ENCODE data around the gene TBCK.

The TBCK gene

GRCh38 chr4:106104276-106104675 is 211.7 kb downstream of the TBCK start:
- Histone ChIP-seq H3K9me3 (ENCODE audit: low read depth, low read length) (no peaks in the 10 kb centered on the region), H3K27ac (no peak overlapping the region), H3K4me3 (no peak overlapping the region), H3K36me3 (ENCODE audit: insufficient read depth, low read length) (no peaks in the 10 kb centered on the region), H3K9ac (ENCODE audit: insufficient read length) (no peak overlapping the region)
- DNase-seq (ENCODE audit: low read depth, low spot score), result no peak
- TF ChIP-seq POLR2AphosphoS5 (IDR thresholded peaks at IDR 0.05; ENCODE audit: borderline replicate concordance, low read depth, low read length) (no peak), FOXP2 (optimal IDR thresholded peaks at IDR 0.05; ENCODE audit: control extremely low read depth, extremely low read length, insufficient read depth) (no peak), EZH2 (IDR thresholded peaks at IDR 0.05) (no peak)

DNA sequence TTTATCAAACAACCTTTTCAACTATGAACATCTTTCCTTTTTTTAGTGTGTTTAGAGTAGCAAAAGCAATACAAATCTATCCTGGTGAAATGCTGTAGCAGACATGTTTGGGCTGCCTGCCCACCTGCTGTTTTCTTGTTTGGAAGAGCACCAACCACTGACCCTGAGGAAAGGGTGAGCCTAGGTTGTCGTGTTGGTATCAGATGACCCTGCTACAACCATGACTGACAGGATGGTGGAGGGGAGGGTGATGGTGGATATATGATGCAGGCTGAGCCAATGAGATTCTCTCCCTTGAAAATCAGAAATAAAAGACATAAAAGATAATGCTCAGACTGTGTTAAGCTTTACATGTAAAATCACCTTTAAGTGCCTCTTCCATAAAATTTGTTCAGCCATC is 219.6 kb downstream of the TBCK start:
- no peak overlapping the region for H3K9ac ChIP-seq (ENCODE audit: insufficient read length)
- H3K36me3 ChIP-seq (ENCODE audit: insufficient read depth, low read length), result no peaks in the 10 kb centered on the region
- H3K9me3 ChIP-seq (ENCODE audit: low read depth, low read length), result no peaks in the 10 kb centered on the region
- TF ChIP-seq POLR2AphosphoS5 (IDR thresholded peaks at IDR 0.05; ENCODE audit: borderline replicate concordance, low read depth, low read length) (no peak), EZH2 (IDR thresholded peaks at IDR 0.05) (no peak), FOXP2 (optimal IDR thresholded peaks at IDR 0.05; ENCODE audit: control extremely low read depth, extremely low read length, insufficient read depth) (no peak)
- DNase-seq (ENCODE audit: low read depth, low spot score), result no peak
- no peak overlapping the region for H3K4me3 ChIP-seq
- no peak overlapping the region for H3K27ac ChIP-seq

GRCh38 chr4:106095408-106095807 is 220.6 kb downstream of the TBCK start:
- no peak overlapping the region for H3K4me3 ChIP-seq
- H3K9me3 ChIP-seq (ENCODE audit: low read depth, low read length), result peaks cover 5% of the 10 kb centered on the region; the same call in 1 of the 2 replicates
- no peak for DNase-seq (ENCODE audit: low read depth, low spot score)
- no peak overlapping the region for H3K9ac ChIP-seq (ENCODE audit: insufficient read length)
- no peak for TF ChIP-seq POLR2AphosphoS5 (IDR thresholded peaks at IDR 0.05; ENCODE audit: borderline replicate concordance, low read depth, low read length)
- H3K36me3 ChIP-seq (ENCODE audit: insufficient read depth, low read length), result 0 out of 2 replicates have a peak, but pooled peaks cover 4% of the 10 kb centered on the region
- no peak overlapping the region for H3K27ac ChIP-seq

DNA sequence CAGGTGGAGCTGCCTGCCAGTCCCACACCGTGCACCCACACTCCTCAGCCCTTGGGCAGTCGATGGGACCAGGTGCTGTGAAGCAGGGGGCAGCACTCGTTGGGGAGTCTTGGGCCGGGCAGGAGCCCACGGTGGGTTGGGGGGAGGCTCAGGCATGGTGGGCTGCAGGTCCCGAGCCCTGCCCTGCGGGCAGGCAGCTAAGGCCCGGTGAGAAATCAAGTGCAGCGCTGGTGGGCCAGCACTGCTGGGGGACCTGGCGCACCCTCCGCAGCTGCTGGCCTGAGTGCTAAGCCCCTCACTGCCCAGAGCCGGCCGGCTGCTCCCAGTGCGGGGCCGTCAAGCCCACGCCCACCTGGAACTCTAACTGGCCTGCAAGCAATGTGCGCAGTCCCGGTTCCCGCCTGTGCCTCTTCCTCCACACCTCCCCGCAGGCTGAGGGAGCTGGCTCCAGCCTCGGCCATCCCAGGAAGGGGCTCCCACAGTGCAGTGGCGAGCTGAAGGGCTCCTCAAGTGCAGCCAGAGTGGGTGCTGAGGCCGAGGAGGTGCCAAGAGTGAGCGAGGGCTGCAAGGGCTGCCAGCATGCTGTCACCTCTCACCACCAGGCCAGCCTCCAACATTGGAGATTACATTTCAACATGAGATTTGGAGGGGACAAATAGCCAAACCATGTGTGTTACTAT is 223.5 kb downstream of the TBCK start:
- DNase-seq (ENCODE audit: low read depth, low spot score), result no peak
- no peak overlapping the region for H3K9ac ChIP-seq (ENCODE audit: insufficient read length)
- TF ChIP-seq POLR2AphosphoS5 (IDR thresholded peaks at IDR 0.05; ENCODE audit: borderline replicate concordance, low read depth, low read length), result no peak
- TF ChIP-seq FOXP2 (optimal IDR thresholded peaks at IDR 0.05; ENCODE audit: control extremely low read depth, extremely low read length, insufficient read depth), result no peak
- TF ChIP-seq EZH2 (IDR thresholded peaks at IDR 0.05), result no peak
- no peak overlapping the region for H3K4me3 ChIP-seq
- 0 out of 2 replicates have a peak, but pooled peaks cover 4% of the 10 kb centered on the region for H3K36me3 ChIP-seq (ENCODE audit: insufficient read depth, low read length)
- no peak overlapping the region for H3K27ac ChIP-seq
- peaks cover 5% of the 10 kb centered on the region; the same call in 1 of the 2 replicates for H3K9me3 ChIP-seq (ENCODE audit: low read depth, low read length)

DNA sequence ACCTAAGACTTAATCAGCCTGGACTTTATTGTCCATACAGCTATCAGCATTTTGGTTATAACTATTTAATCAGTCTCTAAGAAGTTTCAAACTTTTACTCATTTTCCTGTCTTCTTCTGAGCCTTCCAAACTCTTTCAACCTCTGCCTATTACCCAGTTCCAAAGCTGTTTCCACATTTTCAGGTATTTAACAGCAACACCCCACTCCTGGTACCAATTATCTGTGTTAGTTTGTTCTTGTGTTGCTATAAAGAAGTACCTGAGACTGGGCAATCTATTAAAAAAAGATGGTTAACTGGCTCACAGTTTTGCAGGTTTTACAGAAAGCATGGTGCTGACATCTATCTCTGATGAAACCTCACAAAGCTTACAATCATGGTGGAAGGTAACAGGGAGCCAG is 225.2 kb downstream of the TBCK start:
- H3K9me3 ChIP-seq (ENCODE audit: low read depth, low read length), result peaks cover 5% of the 10 kb centered on the region; the same call in 1 of the 2 replicates
- no peak overlapping the region for H3K27ac ChIP-seq
- TF ChIP-seq POLR2AphosphoS5 (IDR thresholded peaks at IDR 0.05; ENCODE audit: borderline replicate concordance, low read depth, low read length), result no peak
- TF ChIP-seq FOXP2 (optimal IDR thresholded peaks at IDR 0.05; ENCODE audit: control extremely low read depth, extremely low read length, insufficient read depth), result no peak
- TF ChIP-seq EZH2 (IDR thresholded peaks at IDR 0.05), result no peak
- H3K9ac ChIP-seq (ENCODE audit: insufficient read length), result no peak overlapping the region
- no peak for DNase-seq (ENCODE audit: low read depth, low spot score)
- no peak overlapping the region for H3K4me3 ChIP-seq
- H3K36me3 ChIP-seq (ENCODE audit: insufficient read depth, low read length), result 0 out of 2 replicates have a peak, but pooled peaks cover 4% of the 10 kb centered on the region

- Histone ChIP-seq H3K9ac (ENCODE audit: insufficient read length) (no peak overlapping the region), H3K4me3 (no peak overlapping the region), H3K36me3 (ENCODE audit: insufficient read depth, low read length) (no peaks in the 10 kb centered on the region), H3K9me3 (ENCODE audit: low read depth, low read length) (no peaks in the 10 kb centered on the region; the same call in 1 of the 2 replicates), H3K27ac (no peak overlapping the region)
- no peak for TF ChIP-seq EZH2 (IDR thresholded peaks at IDR 0.05)
- no peak for DNase-seq (ENCODE audit: low read depth, low spot score)
These were observed 232.9 kb downstream of the TBCK start for GRCh38 chr4:106083065-106083464.

DNA sequence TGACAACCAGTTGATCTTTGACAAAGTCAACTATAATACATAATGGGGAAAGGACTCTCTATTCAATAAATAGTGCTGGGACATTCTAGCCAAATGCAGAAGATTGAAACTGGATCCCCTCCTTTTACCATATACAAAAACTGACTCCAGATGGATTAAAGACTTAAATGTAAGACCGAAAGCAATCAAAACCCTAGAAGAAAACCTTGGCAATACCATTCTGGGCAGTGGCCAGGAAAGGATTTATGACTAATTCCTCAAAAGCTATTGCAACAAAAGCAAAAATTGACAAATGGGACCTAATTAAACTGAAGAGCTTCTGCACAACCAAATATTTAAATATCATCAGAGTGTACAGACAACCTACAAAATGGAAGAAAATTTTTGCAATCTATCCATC is 235.6 kb downstream of the TBCK start:
- H3K9ac ChIP-seq (ENCODE audit: insufficient read length), result no peak overlapping the region
- DNase-seq (ENCODE audit: low read depth, low spot score), result no peak
- TF ChIP-seq FOXP2 (optimal IDR thresholded peaks at IDR 0.05; ENCODE audit: control extremely low read depth, extremely low read length, insufficient read depth) (no peak), EZH2 (IDR thresholded peaks at IDR 0.05) (no peak), POLR2AphosphoS5 (IDR thresholded peaks at IDR 0.05; ENCODE audit: borderline replicate concordance, low read depth, low read length) (no peak)
- no peaks in the 10 kb centered on the region; the same call in 1 of the 2 replicates for H3K9me3 ChIP-seq (ENCODE audit: low read depth, low read length)
- H3K4me3 ChIP-seq, result no peak overlapping the region
- no peak overlapping the region for H3K27ac ChIP-seq
- no peaks in the 10 kb centered on the region for H3K36me3 ChIP-seq (ENCODE audit: insufficient read depth, low read length)

GRCh38 chr4:106079616-106080015 is 236.4 kb downstream of the TBCK start:
- H3K9me3 ChIP-seq (ENCODE audit: low read depth, low read length), result no peaks in the 10 kb centered on the region; the same call in 1 of the 2 replicates
- TF ChIP-seq FOXP2 (optimal IDR thresholded peaks at IDR 0.05; ENCODE audit: control extremely low read depth, extremely low read length, insufficient read depth) (no peak), EZH2 (IDR thresholded peaks at IDR 0.05) (no peak), POLR2AphosphoS5 (IDR thresholded peaks at IDR 0.05; ENCODE audit: borderline replicate concordance, low read depth, low read length) (no peak)
- no peak overlapping the region for H3K27ac ChIP-seq
- no peak overlapping the region for H3K4me3 ChIP-seq
- H3K9ac ChIP-seq (ENCODE audit: insufficient read length), result no peak overlapping the region
- H3K36me3 ChIP-seq (ENCODE audit: insufficient read depth, low read length), result no peaks in the 10 kb centered on the region
- DNase-seq (ENCODE audit: low read depth, low spot score), result no peak

DNA sequence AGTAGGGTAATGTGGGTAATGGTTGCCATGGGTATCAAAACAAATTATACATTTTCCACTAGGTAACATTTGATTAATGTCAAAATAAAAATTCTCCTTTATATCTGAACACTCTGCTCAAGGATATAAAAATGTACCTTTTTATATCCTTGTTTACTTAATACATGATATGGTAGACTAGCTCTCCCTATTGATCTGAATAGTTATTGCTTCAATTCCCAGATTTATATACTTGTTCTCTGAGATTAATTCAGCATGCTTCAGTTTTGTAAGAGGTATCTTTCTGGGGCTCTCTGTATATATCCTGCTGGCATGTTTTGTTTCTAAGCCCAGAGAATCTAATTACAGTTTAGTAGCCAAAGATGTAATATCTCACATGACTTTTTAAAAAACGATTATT is 251.0 kb downstream of the TBCK start:
- Histone ChIP-seq H3K9me3 (ENCODE audit: low read depth, low read length) (no peaks in the 10 kb centered on the region), H3K4me3 (no peak overlapping the region), H3K27ac (no peak overlapping the region), H3K36me3 (ENCODE audit: insufficient read depth, low read length) (no peaks in the 10 kb centered on the region), H3K9ac (ENCODE audit: insufficient read length) (no peak overlapping the region)
- no peak for DNase-seq (ENCODE audit: low read depth, low spot score)
- TF ChIP-seq EZH2 (IDR thresholded peaks at IDR 0.05), result no peak
- TF ChIP-seq FOXP2 (optimal IDR thresholded peaks at IDR 0.05; ENCODE audit: control extremely low read depth, extremely low read length, insufficient read depth), result no peak
- TF ChIP-seq POLR2AphosphoS5 (IDR thresholded peaks at IDR 0.05; ENCODE audit: borderline replicate concordance, low read depth, low read length), result no peak

Measured in SK-N-MC (cell line).